K562 (cell line): ENCODE results near the gene BPIFB6. TPM values are rescaled to one million over a fixed set of nuclear protein-coding genes. Genes with fewer than 3 reads are reported as not detected.

Experiments
- ATAC-seq: fragments of 200-7000 bp; cut with Tn5 transposase; 3 replicates; pipeline ENCODE4 v1.9.1; 2020; ENCODE audit warnings: moderate library complexity
- BruUV-seq: library from RNA; stranded (reverse); fragments of 400-500 nt; replicated peaks from 2 replicates; lab custom pipeline; 2021; lab: Mats Ljungman, UMichigan
- CTCF ChIA-PET: fragments of 300-600 bp; formaldehyde crosslinking; extraction: SDS; loops from one replicate; lab custom pipeline; 2021; ENCODE audit warnings: low intra/inter-chr PET ratio; lab: Yijun Ruan, JAX
- POLR2A ChIA-PET: fragments of 300-600, 350-650 bp; sonication (Branson Sonifier 250); formaldehyde crosslinking; extraction: SDS; loops from one replicate; lab custom pipeline; 2021; ENCODE audit warnings: antibody characterized with exemption, inconsistent platforms; lab: Yijun Ruan, JAX
- DNase-seq, 4 experiments: peaks; one replicate each; pipeline versions ENCODE4 v3.0.0 to v3.0.0-alpha.2; 2011 to 2018; ENCODE audit warnings: low spot score in 3 of 4, mixed read lengths in 3 of 4; ENCODE audit errors: extremely low read depth in 1 of 4
- FAIRE-seq: peaks from 2 replicates; lab custom pipeline; 2011; peaks lifted over from hg19 to GRCh38; lab: Jason Lieb, UNC
- H2AFZ ChIP-seq: 2 replicates; pipeline ENCODE4 v1.6.0; 2011; ENCODE audit warnings: low read depth, low read length, control low read depth, inconsistent platforms
- H3K27ac ChIP-seq: fragments of 200-600 bp; 3 replicates; pipeline ENCODE4 v1.8.0; 2011; ENCODE audit warnings: low read depth, mild to moderate bottlenecking, control low read depth, inconsistent platforms, low read length, moderate library complexity, mixed read lengths; ENCODE audit errors: extremely low read depth
- H3K27me3 ChIP-seq, 2 experiments: fragments of 300-600 bp in 1 of 2; 2 replicates in 1 of 2; 3 replicates in 1 of 2; pipeline versions ENCODE4 v1.6.0 to v1.8.0; 2011; ENCODE audit warnings: inconsistent platforms in 2 of 2, low read length in 2 of 2, mild to moderate bottlenecking in 1 of 2, mixed read lengths in 1 of 2, moderate library complexity in 1 of 2; ENCODE audit not compliant: control insufficient read depth in 2 of 2, insufficient read depth in 2 of 2
- H3K36me3 ChIP-seq: fragments of 300-600 bp; 3 replicates; pipeline ENCODE4 v1.8.0; 2011; ENCODE audit warnings: mild to moderate bottlenecking, low read length, inconsistent platforms; ENCODE audit not compliant: control insufficient read depth, insufficient read depth
- H3K4me1 ChIP-seq, 2 experiments: fragments of 200-600 bp in 1 of 2; replicated peaks in 1 of 2; 2 replicates in 1 of 2; 3 replicates in 1 of 2; pipeline versions ENCODE4 v1.5.1 to v1.8.0; 2011; ENCODE audit warnings: inconsistent platforms in 2 of 2, low read length in 2 of 2, mild to moderate bottlenecking in 1 of 2, mixed read lengths in 1 of 2, moderate library complexity in 1 of 2; ENCODE audit not compliant: control insufficient read depth in 2 of 2, insufficient read depth in 2 of 2
- H3K4me2 ChIP-seq: 2 replicates; pipeline ENCODE4 v1.6.1; 2011; ENCODE audit warnings: low read length, control low read depth, inconsistent platforms, mixed read lengths; ENCODE audit not compliant: insufficient read depth
- H3K4me3 ChIP-seq: fragments of 200-600 bp; sonication (generic), shearing (Covaris generic); 2 replicates; pipeline ENCODE4 v1.5.1; 2016; ENCODE audit warnings: control low read depth, inconsistent platforms
- H3K79me2 ChIP-seq: fragments of 200-600 bp; 3 replicates; pipeline ENCODE4 v1.8.0; 2011; ENCODE audit warnings: low read length, inconsistent platforms; ENCODE audit not compliant: control insufficient read depth, insufficient read depth
- H3K9ac ChIP-seq, 2 experiments: 2 replicates each; pipeline versions ENCODE4 v1.6.0 to v1.6.1; 2011; ENCODE audit warnings: low read depth in 2 of 2, low read length in 2 of 2, control low read depth in 1 of 2, inconsistent platforms in 1 of 2, mild to moderate bottlenecking in 1 of 2, mixed read lengths in 1 of 2; ENCODE audit not compliant: insufficient read depth in 1 of 2
- H3K9me1 ChIP-seq: one replicate; pipeline ENCODE4 v1.6.0; 2011; ENCODE audit warnings: inconsistent platforms, mild to moderate bottlenecking, low read length, moderate library complexity; ENCODE audit not compliant: control insufficient read depth, insufficient read depth
- H3K9me3 ChIP-seq: replicated peaks from 2 replicates; pipeline ENCODE4 v1.5.1; 2011; ENCODE audit warnings: low read depth, low read length, inconsistent platforms; ENCODE audit not compliant: control insufficient read depth, insufficient read depth
- H4K20me1 ChIP-seq: replicated peaks from 2 replicates; pipeline ENCODE4 v1.6.1; 2011; ENCODE audit warnings: low read length, inconsistent platforms, mixed read lengths; ENCODE audit not compliant: control insufficient read depth, insufficient read depth
- CBFA2T3 ChIP-seq: fragments of 450-650 bp; IDR thresholded peaks from 2 replicates; pipeline ENCODE4 v1.6.1; 2017
- NUFIP1 ChIP-seq: fragments of 450-650 bp; IDR thresholded peaks from 2 replicates; pipeline ENCODE4 v1.6.1; 2018; ENCODE audit not compliant: partially characterized antibody
- ZNF165 ChIP-seq: fragments of 250-450 bp; sonication (Bioruptor Pico); IDR thresholded peaks from 2 replicates; pipeline ENCODE4 v1.4.0; 2020; ENCODE audit warnings: borderline replicate concordance
- ZNF23 ChIP-seq: fragments of 250-450 bp; sonication (Bioruptor Pico); IDR thresholded peaks from 2 replicates; pipeline ENCODE4 v1.4.0; 2020; ENCODE audit warnings: mild to moderate bottlenecking
- WGBS: fragments of 100-300 bp; shearing (Covaris generic); methylation state at CpG from one replicate; pipeline ENCODE4 v1.1.6; 2016; ENCODE audit warnings: low coverage, mixed read lengths; ENCODE audit not compliant: insufficient coverage; ENCODE audit errors: missing lambda C conversion rate; 5-methylcytosine and 5-hydroxymethylcytosine counted together
- in situ Hi-C: fragments of 300-500 bp; cut with MboI; formaldehyde crosslinking; loops from 4 replicates; pipeline ENCODE4 v1.15.0; 2018; ENCODE audit warnings: inconsistent platforms, mixed read lengths
- intact Hi-C: fragments of 100-400 bp; cut with micrococcal nuclease; formaldehyde crosslinking; loops from 2 replicates; pipeline ENCODE4 v1.14.2; 2022
- polyA plus RNA-seq, 8 experiments: library from polyadenylated mRNA; depleted of rRNA in 4 of 8; stranded (reverse) in 5 of 8; unstranded in 3 of 8; fragments of >200 nt; fragmentation: Nextera tagmentation in 2 of 8; fragmentation: Illumina TruSeq in 1 of 8; extraction: Ambion mirVana in 2 of 8; extraction: Trizol in 1 of 8; gene quantifications; 2 replicates each; pipeline versions ENCODE4 v1.2.1 to v1.2.3, GENCODE V29; 2011 to 2014; ENCODE audit warnings: inconsistent platforms in 1 of 8, missing spikeins in 1 of 8
- total RNA-seq, 7 experiments: library from RNA; depleted of rRNA in 6 of 7; stranded (reverse); fragments of >200 nt in 6 of 7; fragmentation: Illumina TruSeq in 2 of 7; extraction: Trizol in 2 of 7; gene quantifications; 2 replicates each; pipeline versions ENCODE4 v1.2.1 to v1.2.3, GENCODE V29; 2011 to 2021; ENCODE audit warnings: low replicate concordance in 1 of 7
- TF ChIP-seq, protein P1 (sequence below): sonication (generic); formaldehyde crosslinking; IDR thresholded peaks from 2 replicates; pipeline ENCODE4 v1.8.0; 2022; ENCODE audit warnings: mild to moderate bottlenecking, missing genetic modification reagents
- TF ChIP-seq, protein P2 (sequence below): fragments of 450-650 bp; IDR thresholded peaks from 2 replicates; pipeline ENCODE4 v1.6.1; 2016; ENCODE audit warnings: low read depth

The BPIFB6 gene
- total and polyA plus RNA-seq, 9 of the 15 experiments (the other 6 are each of a cell fraction or from before 2014, with no cell fraction given): not detected

DNA sequence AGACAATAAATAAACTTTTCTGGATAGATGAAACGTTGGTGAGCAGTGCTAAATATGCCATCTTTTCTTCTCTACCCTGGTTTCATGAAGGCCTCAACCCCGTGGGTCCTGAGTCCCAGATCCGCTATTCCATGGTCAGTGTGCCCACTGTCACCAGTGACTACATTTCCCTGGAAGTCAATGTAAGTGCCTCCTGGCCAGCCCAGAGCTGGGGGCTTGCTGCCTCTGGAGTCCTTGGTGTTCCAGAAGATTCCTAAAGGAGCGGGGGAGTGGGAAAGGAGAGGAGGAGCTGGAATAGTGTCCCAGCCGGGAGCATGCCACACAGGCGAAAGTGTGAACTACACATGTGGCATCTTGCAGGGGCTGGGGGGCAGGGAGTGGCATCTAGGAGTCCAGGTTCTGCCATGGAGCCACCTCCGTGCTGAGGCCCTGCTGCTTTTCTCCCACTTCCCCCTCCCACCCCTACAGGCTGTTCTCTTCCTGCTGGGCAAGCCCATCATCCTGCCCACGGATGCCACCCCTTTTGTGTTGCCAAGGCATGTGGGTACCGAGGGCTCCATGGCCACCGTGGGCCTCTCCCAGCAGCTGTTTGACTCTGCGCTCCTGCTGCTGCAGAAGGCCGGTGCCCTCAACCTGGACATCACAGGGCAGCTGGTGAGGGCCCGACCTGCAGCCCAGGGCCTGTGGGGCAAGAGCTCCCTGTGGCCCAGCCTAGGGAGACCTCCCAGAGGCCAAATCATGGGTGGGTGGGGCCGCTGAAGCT is 13.1 kb upstream of the BPIFB6 start (continued):
- no peak for TF ChIP-seq CBFA2T3
- TF ChIP-seq ZNF165 (CRISPR knock-in tag): no peak
- TF ChIP-seq ZNF23 (CRISPR knock-in tag): no peak
- TF ChIP-seq, protein P1, sequence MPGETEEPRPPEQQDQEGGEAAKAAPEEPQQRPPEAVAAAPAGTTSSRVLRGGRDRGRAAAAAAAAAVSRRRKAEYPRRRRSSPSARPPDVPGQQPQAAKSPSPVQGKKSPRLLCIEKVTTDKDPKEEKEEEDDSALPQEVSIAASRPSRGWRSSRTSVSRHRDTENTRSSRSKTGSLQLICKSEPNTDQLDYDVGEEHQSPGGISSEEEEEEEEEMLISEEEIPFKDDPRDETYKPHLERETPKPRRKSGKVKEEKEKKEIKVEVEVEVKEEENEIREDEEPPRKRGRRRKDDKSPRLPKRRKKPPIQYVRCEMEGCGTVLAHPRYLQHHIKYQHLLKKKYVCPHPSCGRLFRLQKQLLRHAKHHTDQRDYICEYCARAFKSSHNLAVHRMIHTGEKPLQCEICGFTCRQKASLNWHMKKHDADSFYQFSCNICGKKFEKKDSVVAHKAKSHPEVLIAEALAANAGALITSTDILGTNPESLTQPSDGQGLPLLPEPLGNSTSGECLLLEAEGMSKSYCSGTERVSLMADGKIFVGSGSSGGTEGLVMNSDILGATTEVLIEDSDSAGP: no peak
- TF ChIP-seq, all 486 proteins: peak for 0

DNA sequence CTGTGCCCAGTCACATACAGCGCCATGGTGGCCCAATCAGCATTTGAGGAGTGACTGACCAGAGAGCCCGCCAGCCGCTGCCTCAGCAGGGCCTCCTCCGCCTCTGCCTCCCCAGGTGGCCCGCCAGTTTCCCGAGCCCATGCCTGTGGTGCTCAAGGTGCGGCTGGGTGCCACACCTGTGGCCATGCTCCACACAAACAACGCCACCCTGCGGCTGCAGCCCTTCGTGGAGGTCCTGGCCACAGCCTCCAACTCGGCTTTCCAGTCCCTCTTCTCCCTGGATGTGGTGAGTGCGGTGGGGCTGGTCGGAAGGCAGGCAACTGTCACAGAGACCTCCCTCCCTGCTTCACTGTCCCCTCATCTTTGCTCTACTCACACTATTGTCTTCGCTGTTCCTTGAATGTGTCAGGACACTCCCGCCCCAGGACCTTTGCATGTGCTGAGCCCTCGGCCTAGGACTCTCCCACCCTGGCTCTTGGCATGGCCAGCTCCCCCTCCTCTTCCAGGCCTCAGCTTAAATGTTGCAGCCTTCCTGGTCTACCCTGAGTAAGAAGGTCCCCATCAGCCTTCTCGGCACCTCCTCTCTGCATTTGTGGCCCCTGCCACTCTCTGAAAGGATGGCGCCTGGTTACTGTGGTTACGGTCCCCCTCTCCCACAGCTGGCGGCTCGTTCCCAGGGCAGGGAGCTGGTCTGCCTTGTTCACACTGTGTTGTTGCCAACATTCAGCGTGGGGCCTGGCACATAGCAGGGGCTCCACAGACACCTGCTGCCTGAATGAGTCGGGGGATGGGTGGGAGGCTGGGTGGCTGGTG is 11.8 kb upstream of the BPIFB6 start:
- DNase-seq (no peak), FAIRE-seq (no peak), ATAC-seq (peak; percentile 39)
- no peak overlapping the region for H3K4me3 ChIP-seq
- no peak overlapping the region for H3K9ac ChIP-seq
- H3K36me3 ChIP-seq: no peaks in the 10 kb centered on the region
- BruUV-seq: no TSS peak
- H3K9me1 ChIP-seq: peaks cover 2% of the 10 kb centered on the region
- POLR2A ChIA-PET: interaction anchor here (0.5 to 0.6 kb wide), 2 partner anchors 10 to 52 kb away, joined by 3 to 5 read pairs; no protein-coding TSS in a partner anchor
- no peaks in the 10 kb centered on the region; the same call in 1 of the 2 replicates for H4K20me1 ChIP-seq
- CTCF ChIA-PET: no interaction called here
- 0 out of 5 replicates have a peak, but pooled peaks cover 0 to 3% of the 10 kb centered on the region in 2 experiments for H3K4me1 ChIP-seq
- no peak overlapping the region for H3K27ac ChIP-seq
- no peaks in the 10 kb centered on the region for H3K9me3 ChIP-seq
- H3K4me2 ChIP-seq: no peak overlapping the region
- WGBS: 3% methylated on average over 21 of the region's 23 CpGs
- peaks cover 2 to 32% of the 10 kb centered on the region in 2 experiments; a peak in 3 of 5 replicates for H3K27me3 ChIP-seq
- in situ Hi-C loops: no loop called here
- intact Hi-C loops: no loop called here
- H2AFZ ChIP-seq: no peak overlapping the region
- H3K79me2 ChIP-seq: no peaks in the 10 kb centered on the region
- TF ChIP-seq NUFIP1: no peak
- TF ChIP-seq, protein P2, sequence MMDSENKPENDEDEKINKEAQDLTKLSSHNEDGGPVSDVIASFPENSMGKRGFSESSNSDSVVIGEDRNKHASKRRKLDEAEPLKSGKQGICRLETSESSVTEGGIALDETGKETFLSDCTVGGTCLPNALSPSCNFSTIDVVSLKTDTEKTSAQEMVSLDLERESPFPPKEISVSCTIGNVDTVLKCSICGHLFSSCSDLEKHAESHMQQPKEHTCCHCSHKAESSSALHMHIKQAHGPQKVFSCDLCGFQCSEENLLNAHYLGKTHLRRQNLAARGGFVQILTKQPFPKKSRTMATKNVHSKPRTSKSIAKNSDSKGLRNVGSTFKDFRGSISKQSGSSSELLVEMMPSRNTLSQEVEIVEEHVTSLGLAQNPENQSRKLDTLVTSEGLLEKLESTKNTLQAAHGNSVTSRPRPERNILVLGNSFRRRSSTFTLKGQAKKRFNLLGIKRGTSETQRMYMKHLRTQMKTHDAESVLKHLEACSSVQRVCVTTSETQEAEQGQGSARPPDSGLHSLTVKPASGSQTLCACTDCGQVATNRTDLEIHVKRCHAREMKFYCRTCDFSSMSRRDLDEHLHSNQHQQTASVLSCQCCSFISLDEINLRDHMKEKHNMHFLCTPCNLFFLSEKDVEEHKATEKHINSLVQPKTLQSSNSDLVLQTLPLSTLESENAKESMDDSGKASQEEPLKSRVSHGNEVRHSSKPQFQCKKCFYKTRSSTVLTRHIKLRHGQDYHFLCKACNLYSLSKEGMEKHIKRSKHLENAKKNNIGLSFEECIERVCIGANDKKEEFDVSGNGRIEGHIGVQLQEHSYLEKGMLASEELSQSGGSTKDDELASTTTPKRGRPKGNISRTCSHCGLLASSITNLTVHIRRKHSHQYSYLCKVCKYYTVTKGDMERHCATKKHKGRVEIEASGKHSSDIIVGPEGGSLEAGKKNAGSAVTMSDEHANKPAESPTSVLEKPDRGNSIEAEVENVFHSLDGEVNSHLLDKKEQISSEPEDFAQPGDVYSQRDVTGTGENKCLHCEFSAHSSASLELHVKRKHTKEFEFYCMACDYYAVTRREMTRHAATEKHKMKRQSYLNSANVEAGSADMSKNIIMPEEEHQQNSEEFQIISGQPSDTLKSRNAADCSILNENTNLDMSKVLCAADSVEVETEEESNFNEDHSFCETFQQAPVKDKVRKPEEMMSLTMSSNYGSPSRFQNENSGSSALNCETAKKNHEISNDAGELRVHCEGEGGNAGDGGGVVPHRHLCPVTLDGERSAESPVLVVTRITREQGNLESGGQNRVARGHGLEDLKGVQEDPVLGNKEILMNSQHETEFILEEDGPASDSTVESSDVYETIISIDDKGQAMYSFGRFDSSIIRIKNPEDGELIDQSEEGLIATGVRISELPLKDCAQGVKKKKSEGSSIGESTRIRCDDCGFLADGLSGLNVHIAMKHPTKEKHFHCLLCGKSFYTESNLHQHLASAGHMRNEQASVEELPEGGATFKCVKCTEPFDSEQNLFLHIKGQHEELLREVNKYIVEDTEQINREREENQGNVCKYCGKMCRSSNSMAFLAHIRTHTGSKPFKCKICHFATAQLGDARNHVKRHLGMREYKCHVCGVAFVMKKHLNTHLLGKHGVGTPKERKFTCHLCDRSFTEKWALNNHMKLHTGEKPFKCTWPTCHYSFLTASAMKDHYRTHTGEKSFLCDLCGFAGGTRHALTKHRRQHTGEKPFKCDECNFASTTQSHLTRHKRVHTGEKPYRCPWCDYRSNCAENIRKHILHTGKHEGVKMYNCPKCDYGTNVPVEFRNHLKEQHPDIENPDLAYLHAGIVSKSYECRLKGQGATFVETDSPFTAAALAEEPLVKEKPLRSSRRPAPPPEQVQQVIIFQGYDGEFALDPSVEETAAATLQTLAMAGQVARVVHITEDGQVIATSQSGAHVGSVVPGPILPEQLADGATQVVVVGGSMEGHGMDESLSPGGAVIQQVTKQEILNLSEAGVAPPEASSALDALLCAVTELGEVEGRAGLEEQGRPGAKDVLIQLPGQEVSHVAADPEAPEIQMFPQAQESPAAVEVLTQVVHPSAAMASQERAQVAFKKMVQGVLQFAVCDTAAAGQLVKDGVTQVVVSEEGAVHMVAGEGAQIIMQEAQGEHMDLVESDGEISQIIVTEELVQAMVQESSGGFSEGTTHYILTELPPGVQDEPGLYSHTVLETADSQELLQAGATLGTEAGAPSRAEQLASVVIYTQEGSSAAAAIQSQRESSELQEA: no peak
